RWPE1 (cell line): ENCODE results near the gene CADM2.

Experiments
- CTCF ChIA-PET: fragments of 350-600 bp; sonication (Branson Sonifier 250); formaldehyde crosslinking; extraction: SDS; loops from one replicate; lab custom pipeline; 2021; lab: Yijun Ruan, JAX
- POLR2A ChIA-PET: fragments of 400-600 bp; formaldehyde crosslinking; extraction: SDS; loops from one replicate; lab custom pipeline; 2020; ENCODE audit warnings: antibody characterized with exemption; ENCODE audit not compliant: low non-redundant PET; lab: Yijun Ruan, JAX
- DNase-seq: peaks from one replicate; pipeline ENCODE4 v3.0.0; 2012; ENCODE audit warnings: low spot score
- H3K27ac ChIP-seq: fragments of 450-650 bp; 2 replicates; pipeline ENCODE4 v1.5.1; 2017
- CTCF ChIP-seq: fragments of 450-650 bp; conservative IDR thresholded peaks from 2 replicates; pipeline ENCODE4 v1.5.1; 2017; ENCODE audit warnings: low read depth, mild to moderate bottlenecking

The CADM2 gene

DNA sequence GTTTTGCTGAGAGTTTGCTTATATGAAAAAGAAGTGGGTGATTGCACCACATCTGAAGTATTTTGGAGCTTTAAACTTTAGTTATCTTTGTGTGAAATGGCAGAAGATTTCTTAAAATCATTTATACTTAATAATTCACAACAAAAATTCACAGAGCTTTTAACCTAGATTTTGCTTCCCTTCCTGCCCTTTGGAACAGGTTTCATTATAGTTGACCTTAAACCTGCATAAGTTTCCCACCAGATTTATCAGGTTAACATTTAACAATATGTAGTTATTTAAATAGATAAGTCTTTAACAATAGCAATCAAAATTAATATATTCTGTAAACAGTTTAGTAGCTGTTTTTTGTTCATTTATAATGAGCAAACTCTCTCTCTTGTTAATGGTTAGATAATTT lies 30.3 kb downstream of the CADM2 start:
- POLR2A ChIA-PET = no interaction called here
- H3K27ac ChIP-seq = no peak overlapping the region
- DNase-seq = no peak
- TF ChIP-seq CTCF = no peak
- CTCF ChIA-PET = no interaction called here

- no peak for TF ChIP-seq CTCF
- ChIA-PET POLR2A (no interaction called here), CTCF (no interaction called here)
- no peak for DNase-seq
- H3K27ac ChIP-seq = no peak overlapping the region
Observed at GRCh38 chr3:84991422-84991900, 32.7 kb downstream of the CADM2 start.

DNA sequence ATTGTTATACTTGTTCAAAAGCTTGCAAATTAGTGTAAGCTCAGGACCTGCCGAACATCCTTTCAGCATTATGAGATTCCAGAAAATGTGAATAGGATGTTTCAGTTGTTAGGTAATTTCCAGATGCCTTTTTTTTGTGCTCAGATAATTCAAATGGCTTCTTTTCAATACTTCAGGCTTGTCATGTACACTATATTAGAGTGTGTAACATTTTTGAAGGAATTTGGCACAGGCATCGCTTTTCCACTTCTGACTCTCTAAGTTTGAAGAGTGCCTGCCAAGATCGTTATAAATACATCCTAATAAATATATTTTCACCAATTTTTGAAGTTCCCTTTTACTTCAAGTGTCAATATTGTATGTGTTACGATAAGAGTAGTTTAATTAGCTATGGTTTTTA lies 35.2 kb downstream of the CADM2 start:
- CTCF ChIA-PET = no interaction called here
- DNase-seq = no peak
- H3K27ac ChIP-seq = no peak overlapping the region
- POLR2A ChIA-PET = no interaction called here
- no peak for TF ChIP-seq CTCF

DNA sequence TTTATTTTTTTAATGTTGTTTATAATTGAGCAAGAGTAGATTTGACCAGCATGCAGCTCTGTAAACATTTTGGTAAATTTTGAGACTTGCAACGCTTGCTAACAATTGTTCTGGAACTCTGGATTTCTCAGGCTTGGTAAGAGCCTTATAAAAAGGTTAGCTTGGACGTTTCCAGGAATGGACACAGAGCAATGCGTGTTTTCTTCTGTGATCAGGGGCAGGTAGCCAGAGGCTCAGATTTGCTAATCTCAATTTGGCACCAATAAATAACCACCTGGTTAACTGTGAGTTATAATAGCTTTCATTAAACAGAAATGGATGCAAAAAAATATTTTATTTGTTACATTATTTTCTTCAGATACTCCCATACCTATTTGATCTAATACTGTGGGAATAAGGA lies 39.8 kb downstream of the CADM2 start:
- DNase-seq = no peak
- TF ChIP-seq CTCF = no peak
- ChIA-PET POLR2A (no interaction called here), CTCF (no interaction called here)
- no peak overlapping the region for H3K27ac ChIP-seq

DNA sequence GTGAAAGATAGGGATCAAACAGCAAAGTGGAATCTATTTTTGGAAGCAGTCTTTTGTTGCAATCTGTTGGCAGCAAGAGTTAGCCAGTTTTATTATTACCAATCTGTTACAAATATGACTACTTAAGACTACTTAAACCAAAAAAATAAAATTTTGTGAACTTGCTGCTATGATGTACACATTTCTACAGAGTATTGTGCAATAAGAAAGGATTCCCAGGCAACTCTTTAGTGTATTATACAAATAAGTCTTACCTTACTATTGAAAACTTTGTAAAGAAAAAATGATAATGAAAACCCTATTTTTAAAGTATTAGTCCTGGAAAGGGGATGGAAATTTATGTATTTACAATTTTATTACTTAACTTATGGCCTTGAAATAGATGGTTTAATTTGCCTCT lies 44.7 kb downstream of the CADM2 start:
- ChIA-PET CTCF (no interaction called here), POLR2A (no interaction called here)
- H3K27ac ChIP-seq = no peak overlapping the region
- DNase-seq = no peak
- no peak for TF ChIP-seq CTCF

DNA sequence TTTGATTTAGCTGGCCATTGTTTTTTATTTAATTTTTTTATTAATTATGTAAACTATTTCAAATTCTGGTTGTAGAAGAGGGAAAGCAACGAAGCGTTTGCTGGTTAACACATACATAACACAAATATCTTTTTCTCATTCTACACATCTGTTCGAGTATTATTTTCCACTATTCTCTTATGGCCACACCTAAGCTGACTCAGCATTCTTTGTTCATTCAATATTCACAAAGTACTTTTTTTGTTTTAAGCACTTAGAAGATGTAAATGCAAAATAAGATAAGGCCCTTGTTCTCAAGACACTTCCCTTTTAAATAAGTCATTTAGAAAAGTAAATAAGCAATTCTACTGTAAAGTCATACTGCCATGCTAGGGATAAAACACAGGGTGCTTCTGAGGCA lies 45.4 kb downstream of the CADM2 start:
- no peak overlapping the region for H3K27ac ChIP-seq
- CTCF ChIA-PET = no interaction called here
- TF ChIP-seq CTCF = no peak
- POLR2A ChIA-PET = no interaction called here
- no peak for DNase-seq

GRCh38 chr3:85005946-85006345 lies 47.2 kb downstream of the CADM2 start:
- TF ChIP-seq CTCF = no peak
- CTCF ChIA-PET = no interaction called here
- no peak for DNase-seq
- no peak overlapping the region for H3K27ac ChIP-seq
- POLR2A ChIA-PET = no interaction called here
